ENCODE measurements around the gene OGG1. TPM values are rescaled to one million over a fixed set of nuclear protein-coding genes. Genes with fewer than 3 reads are reported as not detected.

The OGG1 gene
- total RNA-seq, 5 donors from 2014 or later (not counting 1 experiment from before 2014, with no cell fraction given) = 18.3 to 41.3 (median 38.1) TPM

DNA sequence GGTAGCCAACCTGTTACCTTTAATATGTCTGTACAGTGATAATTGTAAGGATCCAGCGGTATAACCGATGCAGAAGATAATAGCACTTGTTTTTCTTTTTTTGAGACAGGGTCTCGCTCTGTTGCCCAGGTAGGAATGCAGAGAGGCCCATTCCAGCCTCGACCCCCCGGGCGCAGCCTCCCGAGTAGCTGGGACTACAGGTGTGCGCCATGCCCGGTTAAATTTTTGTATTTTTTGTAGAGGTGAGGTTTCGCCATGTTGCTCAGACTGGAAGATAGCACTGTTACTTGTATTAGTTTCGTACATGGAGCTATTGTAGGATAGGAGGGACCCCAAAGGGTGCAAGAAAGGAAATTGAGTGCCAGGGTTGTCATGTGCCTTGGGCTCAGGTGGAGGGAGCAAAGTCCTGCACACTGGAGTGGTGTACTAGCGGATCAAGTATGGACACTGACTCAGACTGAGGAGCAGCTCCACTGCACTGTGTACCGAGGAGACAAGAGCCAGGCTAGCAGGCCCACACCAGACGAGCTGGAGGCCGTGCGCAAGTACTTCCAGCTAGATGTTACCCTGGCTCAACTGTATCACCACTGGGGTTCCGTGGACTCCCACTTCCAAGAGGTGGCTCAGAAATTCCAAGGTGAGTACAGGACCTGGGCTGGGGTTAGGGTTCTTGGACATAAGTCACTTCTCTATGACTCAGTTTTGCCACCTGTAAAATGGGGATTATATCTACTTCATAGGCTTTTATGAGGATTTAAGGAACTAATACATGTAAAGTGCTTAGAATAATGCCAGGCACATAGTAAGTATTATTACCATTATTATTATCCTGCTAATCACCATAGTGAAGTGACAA is 1.0 kb downstream of the OGG1 start:
- Histone ChIP-seq H3K36me3 (ENCODE audit: control insufficient read depth in 2 of 2, extremely low read depth in 1 of 2, insufficient read depth in 1 of 2, low read length in 1 of 2) (peaks cover 8 to 55% of the 10 kb centered on the region in 2 donors), H3K27ac (ENCODE audit: low read length) (peak overlapping the region; percentile 50), H3K9me3 (no peaks in the 10 kb centered on the region), H3K4me1 (ENCODE audit: control insufficient read depth in 1 of 2, extremely low read depth in 1 of 2, insufficient read depth in 2 of 2, low read length in 2 of 2) (peaks cover 19 to 42% of the 10 kb centered on the region in 2 experiments), H3K4me3 (ENCODE audit: control insufficient read depth in 1 of 2, extremely low read depth in 1 of 2, low read length in 1 of 2) (peak overlapping the region; percentile 70 to 88), H3K27me3 (replicated peaks in 1 of 2; ENCODE audit: control insufficient read depth in 2 of 2, extremely low read depth in 1 of 2, insufficient read depth in 2 of 2, low read length in 1 of 2) (no peaks in the 10 kb centered on the region)
- no peaks in the 10 kb centered on the region for H3K9me3 Mint-ChIP-seq
- no peak for DNase-seq
- peaks cover 28% of the 10 kb centered on the region for H3K36me3 Mint-ChIP-seq
- peak overlapping the region; percentile 95 to 96 (median 95) for H3K4me3 Mint-ChIP-seq
- 36% methylated on average over 11 of the region's 17 CpGs for WGBS (ENCODE audit: insufficient coverage)
- ChIA-PET POLR2A (no interaction called here), CTCF (interaction anchor here in 1 of 2 donors (0.5 to 1.2 kb wide), 2 partner anchors 13 to 570 kb away, joined by 3 read pairs; partner anchors contain the start of gene SEC13)
- peak overlapping the region; percentile 96 to 97 for H3K27ac Mint-ChIP-seq
- no peaks in the 10 kb centered on the region for H3K27me3 Mint-ChIP-seq
- ATAC-seq (replicated peaks in 1 of 4) = no peak
- H3K4me1 Mint-ChIP-seq = peaks cover 50 to 52% (median 51%) of the 10 kb centered on the region in 3 donors

GRCh38 chr3:9754678-9755077 is 4.9 kb downstream of the OGG1 start:
- H3K36me3 Mint-ChIP-seq = peaks cover 40% of the 10 kb centered on the region

GRCh38 chr3:9757427-9757826 is 7.7 kb downstream of the OGG1 start:
- H3K36me3 ChIP-seq (ENCODE audit: control insufficient read depth in 2 of 2, extremely low read depth in 1 of 2, insufficient read depth in 1 of 2, low read length in 1 of 2) = peaks cover 19 to 60% of the 10 kb centered on the region in 2 donors
- no peak overlapping the region for H3K4me3 ChIP-seq (ENCODE audit: control insufficient read depth in 1 of 2, extremely low read depth in 1 of 2, low read length in 1 of 2)
- ATAC-seq (replicated peaks in 1 of 4) (no peak), DNase-seq (no peak)
- no peaks in the 10 kb centered on the region for H3K9me3 Mint-ChIP-seq
- no peaks in the 10 kb centered on the region for H3K27me3 Mint-ChIP-seq
- H3K4me3 Mint-ChIP-seq = no peak overlapping the region
- H3K4me1 ChIP-seq (ENCODE audit: control insufficient read depth in 1 of 2, extremely low read depth in 1 of 2, insufficient read depth in 2 of 2, low read length in 2 of 2) = peaks cover 4 to 15% of the 10 kb centered on the region in 2 experiments
- ChIA-PET POLR2A (no interaction called here), CTCF (no interaction called here)
- H3K4me1 Mint-ChIP-seq = peaks cover 18 to 23% (median 20%) of the 10 kb centered on the region in 3 donors
- H3K36me3 Mint-ChIP-seq = peaks cover 41% of the 10 kb centered on the region
- no peak overlapping the region for H3K27ac ChIP-seq (ENCODE audit: low read length)
- peaks cover 0 to 2% of the 10 kb centered on the region in 2 experiments for H3K27me3 ChIP-seq (replicated peaks in 1 of 2; ENCODE audit: control insufficient read depth in 2 of 2, extremely low read depth in 1 of 2, insufficient read depth in 2 of 2, low read length in 1 of 2)
- H3K9me3 ChIP-seq = no peaks in the 10 kb centered on the region
- 100% methylated on average over 9 of the region's 13 CpGs for WGBS (ENCODE audit: insufficient coverage)
- no peak overlapping the region for H3K27ac Mint-ChIP-seq

More at GRCh38 chr3:9754678-9755077, 4.9 kb downstream of the OGG1 start:
- 89% methylated on average over 7 of the region's 8 CpGs for WGBS (ENCODE audit: insufficient coverage)
- H3K4me3 ChIP-seq (ENCODE audit: control insufficient read depth in 1 of 2, extremely low read depth in 1 of 2, low read length in 1 of 2) = no peak overlapping the region
- peaks cover 0 to 2% of the 10 kb centered on the region in 2 experiments for H3K27me3 ChIP-seq (replicated peaks in 1 of 2; ENCODE audit: control insufficient read depth in 2 of 2, extremely low read depth in 1 of 2, insufficient read depth in 2 of 2, low read length in 1 of 2)
- peaks cover 41 to 44% (median 43%) of the 10 kb centered on the region in 3 donors for H3K4me1 Mint-ChIP-seq
- DNase-seq (no peak), ATAC-seq (replicated peaks in 1 of 4) (no peak)
- ChIA-PET POLR2A (no interaction called here), CTCF (interaction anchor here (0.5 to 0.6 kb wide), 2 partner anchors 10 to 474 kb away, joined by 3 read pairs; no protein-coding TSS in a partner anchor)
- no peak overlapping the region for H3K27ac ChIP-seq (ENCODE audit: low read length)
- H3K9me3 Mint-ChIP-seq = no peaks in the 10 kb centered on the region
- peak overlapping the region in 1 of 3 donors; percentile 66 for H3K4me3 Mint-ChIP-seq
- peaks cover 19 to 34% of the 10 kb centered on the region in 2 experiments for H3K4me1 ChIP-seq (ENCODE audit: control insufficient read depth in 1 of 2, extremely low read depth in 1 of 2, insufficient read depth in 2 of 2, low read length in 2 of 2)
- H3K36me3 ChIP-seq (ENCODE audit: control insufficient read depth in 2 of 2, extremely low read depth in 1 of 2, insufficient read depth in 1 of 2, low read length in 1 of 2) = peaks cover 19 to 68% of the 10 kb centered on the region in 2 donors
- no peaks in the 10 kb centered on the region for H3K27me3 Mint-ChIP-seq
- no peaks in the 10 kb centered on the region for H3K9me3 ChIP-seq
- peak overlapping the region; percentile 77 to 82 for H3K27ac Mint-ChIP-seq

DNA sequence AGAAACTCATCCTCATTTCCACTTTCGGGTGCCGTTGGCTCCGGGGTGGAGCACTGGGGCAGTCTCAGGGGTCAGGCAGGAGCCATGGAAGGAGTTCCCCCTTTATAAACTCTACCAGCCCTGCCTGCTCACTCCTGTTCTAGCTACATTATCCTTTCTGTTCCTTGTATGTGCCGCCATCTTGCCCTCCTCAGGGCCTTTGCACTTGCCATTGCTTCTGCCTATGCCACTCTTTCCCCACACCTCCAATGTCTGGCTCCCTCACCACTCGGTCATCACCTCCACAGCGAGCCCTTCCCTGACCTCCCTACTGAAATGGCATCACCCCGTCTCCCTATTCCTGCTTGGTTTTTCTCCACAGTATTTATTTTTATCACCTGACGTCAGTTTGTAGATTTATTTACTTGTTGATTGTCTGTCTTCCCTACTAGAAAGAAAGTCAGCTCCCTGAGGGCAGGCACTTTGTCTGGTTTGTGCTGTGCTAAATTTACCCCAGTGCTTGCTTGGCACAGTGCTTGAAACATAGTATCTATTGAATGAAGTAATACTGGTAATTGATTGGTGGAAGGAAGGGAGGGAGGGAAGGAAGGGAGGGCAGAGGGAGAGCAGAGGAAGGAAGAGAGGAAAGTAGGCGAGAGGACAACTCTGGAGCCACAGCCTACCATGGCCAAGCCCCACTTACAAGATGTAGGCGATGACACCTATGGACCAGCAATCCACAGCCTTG is 11.2 kb downstream of the OGG1 start:
- Mint-ChIP-seq H3K4me1 (peaks cover 0 to 5% (median 2%) of the 10 kb centered on the region in 3 donors), H3K4me3 (no peak overlapping the region), H3K36me3 (peaks cover 33% of the 10 kb centered on the region), H3K27me3 (no peaks in the 10 kb centered on the region), H3K9me3 (no peaks in the 10 kb centered on the region), H3K27ac (no peak overlapping the region)
- 100% methylated on average over 5 of the region's 10 CpGs for WGBS (ENCODE audit: insufficient coverage)
- Histone ChIP-seq H3K36me3 (ENCODE audit: control insufficient read depth in 2 of 2, extremely low read depth in 1 of 2, insufficient read depth in 1 of 2, low read length in 1 of 2) (peaks cover 15 to 38% of the 10 kb centered on the region in 2 donors), H3K4me3 (ENCODE audit: control insufficient read depth in 1 of 2, extremely low read depth in 1 of 2, low read length in 1 of 2) (no peak overlapping the region), H3K27me3 (replicated peaks in 1 of 2; ENCODE audit: control insufficient read depth in 2 of 2, extremely low read depth in 1 of 2, insufficient read depth in 2 of 2, low read length in 1 of 2) (peaks cover 0 to 2% of the 10 kb centered on the region in 2 experiments), H3K9me3 (no peaks in the 10 kb centered on the region), H3K27ac (ENCODE audit: low read length) (no peak overlapping the region), H3K4me1 (ENCODE audit: control insufficient read depth in 1 of 2, extremely low read depth in 1 of 2, insufficient read depth in 2 of 2, low read length in 2 of 2) (no peaks in the 10 kb centered on the region)
- ChIA-PET CTCF (no interaction called here), POLR2A (no interaction called here)
- no peak for ATAC-seq (replicated peaks in 1 of 4)
- no peak for DNase-seq

DNA sequence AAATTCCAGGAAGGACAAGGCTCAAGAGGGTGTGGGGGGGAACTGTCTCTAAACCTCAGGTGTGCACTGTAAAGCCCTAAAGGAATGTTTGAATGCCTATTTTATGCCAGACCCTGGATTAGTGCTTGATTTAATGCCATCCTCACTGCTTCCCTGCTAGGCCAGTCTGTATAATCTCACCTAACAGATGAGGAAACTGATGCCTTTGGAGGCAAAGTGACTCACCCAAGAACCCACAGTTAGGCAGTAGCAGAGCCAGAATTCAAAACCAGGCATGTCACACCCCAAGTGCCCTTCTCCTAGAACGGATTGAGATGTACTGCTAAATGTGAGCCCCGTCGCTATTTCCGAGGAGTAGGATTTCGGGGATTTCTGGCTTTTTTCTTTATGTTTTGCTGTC is 12.2 kb downstream of the OGG1 start:
- ChIA-PET POLR2A (no interaction called here), CTCF (no interaction called here)
- Mint-ChIP-seq H3K9me3 (no peaks in the 10 kb centered on the region), H3K27me3 (no peaks in the 10 kb centered on the region), H3K4me1 (peaks cover 0 to 8% (median 2%) of the 10 kb centered on the region in 3 donors), H3K27ac (no peak overlapping the region), H3K36me3 (peaks cover 25% of the 10 kb centered on the region), H3K4me3 (no peak overlapping the region)
- Histone ChIP-seq H3K9me3 (no peaks in the 10 kb centered on the region), H3K4me3 (ENCODE audit: control insufficient read depth in 1 of 2, extremely low read depth in 1 of 2, low read length in 1 of 2) (no peak overlapping the region), H3K27me3 (replicated peaks in 1 of 2; ENCODE audit: control insufficient read depth in 2 of 2, extremely low read depth in 1 of 2, insufficient read depth in 2 of 2, low read length in 1 of 2) (peaks cover 0 to 2% of the 10 kb centered on the region in 2 experiments), H3K36me3 (ENCODE audit: control insufficient read depth in 2 of 2, extremely low read depth in 1 of 2, insufficient read depth in 1 of 2, low read length in 1 of 2) (peaks cover 11 to 29% of the 10 kb centered on the region in 2 donors), H3K4me1 (ENCODE audit: control insufficient read depth in 1 of 2, extremely low read depth in 1 of 2, insufficient read depth in 2 of 2, low read length in 2 of 2) (no peaks in the 10 kb centered on the region), H3K27ac (ENCODE audit: low read length) (no peak overlapping the region)
- DNase-seq = no peak
- no peak for ATAC-seq (replicated peaks in 1 of 4)
- WGBS (ENCODE audit: insufficient coverage) = 100% methylated on average over 1 of the region's 5 CpGs

GRCh38 chr3:9762871-9763270 is 13.1 kb downstream of the OGG1 start:
- H3K27ac ChIP-seq (ENCODE audit: low read length) = no peak overlapping the region
- 96% methylated on average over 7 of the region's 8 CpGs for WGBS (ENCODE audit: insufficient coverage)
- H3K4me3 ChIP-seq (ENCODE audit: control insufficient read depth in 1 of 2, extremely low read depth in 1 of 2, low read length in 1 of 2) = no peak overlapping the region
- H3K36me3 Mint-ChIP-seq = peaks cover 22% of the 10 kb centered on the region
- peaks cover 0 to 2% of the 10 kb centered on the region in 2 experiments for H3K27me3 ChIP-seq (replicated peaks in 1 of 2; ENCODE audit: control insufficient read depth in 2 of 2, extremely low read depth in 1 of 2, insufficient read depth in 2 of 2, low read length in 1 of 2)
- CTCF ChIA-PET = no interaction called here
- no peaks in the 10 kb centered on the region for H3K27me3 Mint-ChIP-seq
- H3K4me3 Mint-ChIP-seq = no peak overlapping the region
- no peaks in the 10 kb centered on the region for H3K9me3 Mint-ChIP-seq
- POLR2A ChIA-PET = no interaction called here
- no peaks in the 10 kb centered on the region for H3K4me1 ChIP-seq (ENCODE audit: control insufficient read depth in 1 of 2, extremely low read depth in 1 of 2, insufficient read depth in 2 of 2, low read length in 2 of 2)
- ATAC-seq (replicated peaks in 1 of 4) (no peak), DNase-seq (no peak)
- H3K36me3 ChIP-seq (ENCODE audit: control insufficient read depth in 2 of 2, extremely low read depth in 1 of 2, insufficient read depth in 1 of 2, low read length in 1 of 2) = peaks cover 5 to 19% of the 10 kb centered on the region in 2 donors
- no peaks in the 10 kb centered on the region for H3K9me3 ChIP-seq
- no peak overlapping the region for H3K27ac Mint-ChIP-seq
- H3K4me1 Mint-ChIP-seq = peaks cover 2 to 16% (median 5%) of the 10 kb centered on the region in 3 donors

Measured in T-cell (primary cell).